LoVo (cell line): ENCODE data around the gene CYP11A1.
A peak's percentile ranks its signal among the peaks of the same experiment; 100 is the strongest.

Source experiments
- DNase-seq: peaks from one replicate; pipeline ENCODE4 v3.0.0-alpha.2; 2016; ENCODE audit warnings: low spot score

Gene CYP11A1

GRCh38 chr15:74320352-74321247, 46.8 kb downstream of the CYP11A1 start:
- peak; percentile 24 for DNase-seq

GRCh38 chr15:74319596-74320351, 47.7 kb downstream of the CYP11A1 start:
- no peak for DNase-seq

GRCh38 chr15:74319138-74319460, 48.3 kb downstream of the CYP11A1 start:
- no peak for DNase-seq

- no peak for DNase-seq
Measured at GRCh38 chr15:74318376-74319137, 48.9 kb downstream of the CYP11A1 start.

GRCh38 chr15:74317820-74318375, 49.5 kb downstream of the CYP11A1 start:
- no peak for DNase-seq

- no peak for DNase-seq
Measured at GRCh38 chr15:74316141-74316540, 51.3 kb downstream of the CYP11A1 start.

- DNase-seq = no peak
Measured at GRCh38 chr15:74315626-74316025, 51.8 kb downstream of the CYP11A1 start.

GRCh38 chr15:74314795-74315438, 52.5 kb downstream of the CYP11A1 start:
- DNase-seq = no peak

- no peak for DNase-seq
Measured at GRCh38 chr15:74313889-74314288, 53.6 kb downstream of the CYP11A1 start.

- DNase-seq = no peak
Measured at GRCh38 chr15:74312445-74313007, 54.9 kb downstream of the CYP11A1 start.

- DNase-seq = peak; percentile 23
Measured at GRCh38 chr15:74311734-74312444, 55.6 kb downstream of the CYP11A1 start.

- DNase-seq = peak; percentile 71
Measured at GRCh38 chr15:74307827-74308811, 59.3 kb downstream of the CYP11A1 start.

- peak; percentile 12 for DNase-seq
Measured at GRCh38 chr15:74306781-74307217, 60.6 kb downstream of the CYP11A1 start.

- no peak for DNase-seq
Measured at GRCh38 chr15:74305687-74306086, 61.8 kb downstream of the CYP11A1 start.

GRCh38 chr15:74304431-74304830, 63.0 kb downstream of the CYP11A1 start:
- DNase-seq = no peak

GRCh38 chr15:74303741-74304309, 63.6 kb downstream of the CYP11A1 start:
- no peak for DNase-seq

GRCh38 chr15:74302821-74303359, 64.6 kb downstream of the CYP11A1 start:
- DNase-seq = peak; percentile 38

GRCh38 chr15:74301583-74302361, 65.7 kb downstream of the CYP11A1 start:
- no peak for DNase-seq
